ENCODE measurements around the gene MLLT3.

Gene MLLT3

GRCh38 chr9:20622330-20623020, at the start of gene MLLT3:
Gene MLLT3, minus strand, starts transcription at chr9:20622499.
- peak within 1 kb of the TSS; percentile 90 for H3K4me3 ChIP-seq (ENCODE audit: low read length)
- DNase-seq (ENCODE audit: low read depth): peak; percentile 95
- no peak; the same call in 1 of the 2 replicates for TF ChIP-seq CTCF (conservative IDR thresholded peaks at IDR 0.05; ENCODE audit: low read length)

- DNase-seq (ENCODE audit: low read depth): no peak
- TF ChIP-seq CTCF (conservative IDR thresholded peaks at IDR 0.05; ENCODE audit: low read length): no peak
- no peak overlapping the region for H3K4me3 ChIP-seq (ENCODE audit: low read length)
Measured at GRCh38 chr9:20671635-20672034, 49.3 kb upstream of the MLLT3 start.

GRCh38 chr9:20670395-20670794, 48.1 kb upstream of the MLLT3 start:
- TF ChIP-seq CTCF (conservative IDR thresholded peaks at IDR 0.05; ENCODE audit: low read length): no peak
- H3K4me3 ChIP-seq (ENCODE audit: low read length): no peak overlapping the region
- no peak for DNase-seq (ENCODE audit: low read depth)

DNA sequence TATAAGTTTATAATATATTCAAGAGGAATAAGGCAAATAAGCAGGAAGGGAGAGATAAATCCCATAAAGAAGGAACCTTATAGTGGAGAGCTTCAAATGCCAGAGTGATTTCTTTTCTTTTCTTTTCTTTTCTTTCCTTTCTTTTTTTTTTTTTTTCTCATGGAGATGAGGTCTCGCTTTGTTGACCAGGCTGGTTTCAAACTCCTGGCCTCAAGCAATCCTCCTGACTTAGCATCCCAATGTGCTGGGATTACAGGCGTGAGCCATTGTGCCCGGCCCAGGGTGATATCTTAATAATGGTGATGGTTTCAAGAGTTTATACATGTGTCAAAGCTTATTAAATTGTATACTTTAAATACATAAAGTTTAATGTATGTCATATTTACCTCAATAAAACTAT, 42.2 kb upstream of the MLLT3 start:
- no peak overlapping the region for H3K4me3 ChIP-seq (ENCODE audit: low read length)
- TF ChIP-seq CTCF (conservative IDR thresholded peaks at IDR 0.05; ENCODE audit: low read length): no peak
- DNase-seq (ENCODE audit: low read depth): no peak

GRCh38 chr9:20663133-20663532, 40.8 kb upstream of the MLLT3 start:
- no peak for DNase-seq (ENCODE audit: low read depth)
- H3K4me3 ChIP-seq (ENCODE audit: low read length): no peak overlapping the region
- TF ChIP-seq CTCF (conservative IDR thresholded peaks at IDR 0.05; ENCODE audit: low read length): no peak

DNA sequence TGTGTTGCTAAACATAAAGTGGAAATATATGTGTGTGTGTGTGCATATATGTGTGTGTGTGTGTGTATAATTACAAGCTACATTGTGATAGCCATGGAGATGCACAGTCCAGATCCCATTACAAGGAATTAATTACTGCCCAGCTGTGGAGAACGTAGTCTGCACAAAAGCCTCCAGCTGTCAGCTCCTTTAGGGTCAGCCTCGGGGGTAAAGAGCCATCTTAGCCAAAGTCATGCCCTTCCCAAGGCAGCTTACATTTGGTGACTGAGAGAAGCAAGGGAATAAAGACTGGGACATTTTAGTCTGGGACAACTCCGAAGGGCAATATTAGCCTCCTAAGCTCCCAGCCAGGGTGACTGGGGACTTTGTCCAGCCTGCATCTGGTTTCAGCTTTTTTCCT, 39.9 kb upstream of the MLLT3 start:
- DNase-seq (ENCODE audit: low read depth): no peak
- H3K4me3 ChIP-seq (ENCODE audit: low read length): no peak overlapping the region

More for the DNA sequence above, 39.9 kb upstream of the MLLT3 start:
- TF ChIP-seq CTCF (conservative IDR thresholded peaks at IDR 0.05; ENCODE audit: low read length): no peak
